HepG2 (cell line): ENCODE results near the gene DDRGK1. TPM values are rescaled to one million over a fixed set of nuclear protein-coding genes. Genes with fewer than 3 reads are reported as not detected.

Experiments
- ATAC-seq: fragments of 200-7000 bp; cut with Tn5 transposase; 3 replicates; pipeline ENCODE4 v1.9.1; 2020; ENCODE audit warnings: mild to moderate bottlenecking, moderate library complexity
- BruUV-seq: library from RNA; stranded (reverse); fragments of 400-500 nt; replicated peaks from 2 replicates; lab custom pipeline; 2021; lab: Mats Ljungman, UMichigan
- CTCF ChIA-PET: fragments of 300-600 bp; formaldehyde crosslinking; extraction: SDS; loops from one replicate; lab custom pipeline; 2021; ENCODE audit warnings: low total read pairs, inconsistent platforms, low intra/inter-chr PET ratio; lab: Yijun Ruan, JAX
- POLR2A ChIA-PET: fragments of 350-600 bp; sonication (Branson Sonifier 250); formaldehyde crosslinking; loops from one replicate; lab custom pipeline; 2020; ENCODE audit warnings: antibody characterized with exemption, inconsistent platforms; lab: Yijun Ruan, JAX
- DNase-seq: peaks from one replicate; pipeline ENCODE4 v3.0.0-alpha.2; 2015; ENCODE audit warnings: low spot score
- FAIRE-seq: peaks from 3 replicates; lab custom pipeline; 2011; peaks lifted over from hg19 to GRCh38; lab: Jason Lieb, UNC
- H2AFZ ChIP-seq: one replicate; pipeline ENCODE4 v1.6.1; 2011; ENCODE audit warnings: low read length, inconsistent platforms
- H3K27ac ChIP-seq: fragments of 300-600 bp; 3 replicates; pipeline ENCODE4 v1.8.0; 2011; ENCODE audit warnings: mixed run types, mild to moderate bottlenecking, mixed read lengths, low read length, inconsistent platforms; ENCODE audit not compliant: insufficient read depth; ENCODE audit errors: extremely low read length
- H3K27me3 ChIP-seq, 2 experiments: fragments of 200-600 bp in 1 of 2; 2 replicates in 1 of 2; 3 replicates in 1 of 2; pipeline versions ENCODE4 v1.6.0 to v1.8.0; 2011; ENCODE audit warnings: low read length in 2 of 2, mild to moderate bottlenecking in 2 of 2, moderate library complexity in 2 of 2, inconsistent platforms in 1 of 2; ENCODE audit not compliant: insufficient read depth in 2 of 2, control insufficient read depth in 1 of 2
- H3K36me3 ChIP-seq, 2 experiments: fragments of 200-600 bp in 1 of 2; replicated peaks in 1 of 2; 2 replicates in 1 of 2; 3 replicates in 1 of 2; pipeline versions ENCODE4 v1.5.1 to v1.8.0; 2011; ENCODE audit warnings: low read length in 2 of 2, inconsistent platforms in 1 of 2; ENCODE audit not compliant: insufficient read depth in 2 of 2, control insufficient read depth in 1 of 2
- H3K4me1 ChIP-seq: 2 replicates; pipeline ENCODE4 v1.5.1; 2012; ENCODE audit warnings: low read length, inconsistent platforms; ENCODE audit not compliant: insufficient read depth
- H3K4me2 ChIP-seq: 2 replicates; pipeline ENCODE4 v1.6.0; 2011; ENCODE audit warnings: low read depth, low read length, inconsistent platforms
- H3K4me3 ChIP-seq, 3 experiments: fragments of 200-600 bp in 1 of 3; sonication (generic), shearing (Covaris generic) in 1 of 3; replicated peaks in 1 of 3; 2 replicates each; pipeline ENCODE4 v1.5.1; 2011 to 2016; ENCODE audit warnings: low read length in 3 of 3, inconsistent platforms in 2 of 3, low read depth in 2 of 3, mild to moderate bottlenecking in 2 of 3, control low read depth in 1 of 3, mixed read lengths in 1 of 3; ENCODE audit not compliant: insufficient read depth in 1 of 3
- H3K79me2 ChIP-seq: one replicate; pipeline ENCODE4 v1.6.1; 2011; ENCODE audit warnings: low read length, inconsistent platforms; ENCODE audit not compliant: insufficient read depth
- H3K9ac ChIP-seq: 2 replicates; pipeline ENCODE4 v1.6.0; 2011; ENCODE audit warnings: mild to moderate bottlenecking, low read depth, low read length, inconsistent platforms; ENCODE audit not compliant: insufficient read depth
- H3K9me3 ChIP-seq: 2 replicates; pipeline ENCODE4 v1.5.1; 2012; ENCODE audit warnings: mild to moderate bottlenecking, low read length
- H4K20me1 ChIP-seq: 2 replicates; pipeline ENCODE4 v1.6.0; 2011; ENCODE audit warnings: inconsistent platforms, mild to moderate bottlenecking, low read length, moderate library complexity; ENCODE audit not compliant: insufficient read depth
- ARID2 ChIP-seq: sonication (generic); formaldehyde crosslinking; IDR thresholded peaks from 2 replicates; pipeline ENCODE4 v1.8.1; 2022; ENCODE audit warnings: mild to moderate bottlenecking, missing genetic modification reagents, borderline replicate concordance
- ATF7-NPFF ChIP-seq: sonication (generic); formaldehyde crosslinking; IDR thresholded peaks from 2 replicates; pipeline ENCODE4 v1.8.1; 2023; ENCODE audit warnings: mild to moderate bottlenecking, low read depth, missing genetic modification reagents, moderate library complexity
- CEBPG ChIP-seq: IDR thresholded peaks from 2 replicates; pipeline ENCODE4 v1.6.1; 2016
- DPF2 ChIP-seq: sonication (generic); formaldehyde crosslinking; IDR thresholded peaks from 2 replicates; pipeline ENCODE4 v1.4.0; 2020; ENCODE audit warnings: mild to moderate bottlenecking, low read depth, missing genetic modification reagents, borderline replicate concordance
- HIC2 ChIP-seq: sonication (generic); formaldehyde crosslinking; IDR thresholded peaks from 2 replicates; pipeline ENCODE4 v1.9.0; 2022; ENCODE audit warnings: low read depth, missing genetic modification reagents
- IRF2 ChIP-seq: IDR thresholded peaks from 2 replicates; pipeline ENCODE4 v1.6.1; 2018; ENCODE audit warnings: missing genetic modification reagents, missing compliant biosample characterization
- KMT2A ChIP-seq: sonication (generic); formaldehyde crosslinking; IDR thresholded peaks from 2 replicates; pipeline ENCODE4 v1.4.0; 2020; ENCODE audit warnings: missing genetic modification reagents
- POGZ ChIP-seq: sonication (generic); formaldehyde crosslinking; IDR thresholded peaks from 2 replicates; pipeline ENCODE4 v1.4.0; 2020; ENCODE audit warnings: mild to moderate bottlenecking, missing genetic modification reagents
- RXRA ChIP-seq: sonication (generic); formaldehyde crosslinking; IDR thresholded peaks from 2 replicates; pipeline ENCODE4 v1.5.1; 2020; ENCODE audit warnings: missing genetic modification reagents
- TEAD3 ChIP-seq: optimal IDR thresholded peaks from 2 replicates; pipeline ENCODE3; 2016; ENCODE audit warnings: borderline replicate concordance
- ZFX ChIP-seq: sonication (generic); formaldehyde crosslinking; IDR thresholded peaks from 2 replicates; pipeline ENCODE4 v1.4.0; 2020; ENCODE audit warnings: mild to moderate bottlenecking, low read depth, missing genetic modification reagents, moderate library complexity
- ZNF710 ChIP-seq: sonication (generic); formaldehyde crosslinking; IDR thresholded peaks from 2 replicates; pipeline ENCODE4 v1.5.0; 2020; ENCODE audit warnings: mild to moderate bottlenecking, missing genetic modification reagents, borderline replicate concordance
- ZNF720 ChIP-seq: sonication (generic); formaldehyde crosslinking; IDR thresholded peaks from 2 replicates; pipeline ENCODE4 v1.4.0; 2020; ENCODE audit warnings: missing genetic modification reagents
- ZNF770 ChIP-seq: sonication (generic); formaldehyde crosslinking; IDR thresholded peaks from 2 replicates; pipeline ENCODE4 v1.5.0; 2020; ENCODE audit warnings: mild to moderate bottlenecking, missing genetic modification reagents
- WGBS: methylation state at CpG from one replicate; pipeline ENCODE4 v1.1.6; 2017; ENCODE audit warnings: low lambda C conversion rate; 5-methylcytosine and 5-hydroxymethylcytosine counted together
- in situ Hi-C: cut with HindIII; loops from 2 replicates; pipeline ENCODE4 v1.10.0; 2017; ENCODE audit warnings: low pct_unique_long_range_greater_than_20kb; ENCODE audit not compliant: extremely low pct_ligation_motif_present
- intact Hi-C: fragments of 100-400 bp; cut with micrococcal nuclease; formaldehyde crosslinking; loops from one replicate; pipeline ENCODE4 v1.10.0; 2022; ENCODE audit not compliant: unreplicated experiment
- polyA plus RNA-seq, 8 experiments: library from polyadenylated mRNA; depleted of rRNA in 3 of 8; stranded (reverse) in 7 of 8; unstranded in 1 of 8; fragments of >200 nt; fragmentation: Illumina TruSeq in 4 of 8; extraction: Trizol in 4 of 8; gene quantifications; 2 replicates each; pipeline versions ENCODE4 v1.2.1 to v1.2.3, GENCODE V29; 2011 to 2016; ENCODE audit warnings: low read depth in 4 of 8, missing spikeins in 1 of 8, mixed read lengths in 1 of 8; ENCODE audit not compliant: insufficient read depth in 1 of 8
- total RNA-seq, 5 experiments: library from RNA; depleted of rRNA; stranded (reverse); fragments of >200 nt; fragmentation: Illumina TruSeq; extraction: Trizol; gene quantifications; 2 replicates each; pipeline ENCODE4 v1.2.3, GENCODE V29; 2016; ENCODE audit warnings: low read depth in 1 of 5

The DDRGK1 gene
- total and polyA plus RNA-seq, 2 of the 13 experiments (the other 11 are each of a cell fraction or from before 2014, with no cell fraction given): 96.7 to 149 TPM

GRCh38 chr20:3171391-3172125, 32.9 kb downstream of the DDRGK1 start:
- no peak overlapping the region for H2AFZ ChIP-seq
- BruUV-seq: no TSS peak
- no peaks in the 10 kb centered on the region; a peak in 1 of 5 replicates for H3K27me3 ChIP-seq
- H3K4me1 ChIP-seq: peaks cover 71% of the 10 kb centered on the region
- peak overlapping the region; percentile 30; the same call in 1 of the 2 replicates for H3K9ac ChIP-seq
- no peaks in the 10 kb centered on the region for H4K20me1 ChIP-seq
- CTCF ChIA-PET: no interaction called here
- FAIRE-seq: no peak
- no peaks in the 10 kb centered on the region for H3K9me3 ChIP-seq
- no peaks in the 10 kb centered on the region; a peak in 1 of 5 replicates for H3K36me3 ChIP-seq
- no peak for ATAC-seq
- H3K79me2 ChIP-seq: peaks cover 14% of the 10 kb centered on the region
- in situ Hi-C loops: no loop called here
- no peak overlapping the region for H3K27ac ChIP-seq
- POLR2A ChIA-PET: interaction anchor here (0.6 to 6.5 kb wide), 5 partner anchors 12 to 484 kb away, joined by 3 to 81 read pairs (median 3); partner anchors contain the start of genes FASTKD5 and UBOX5
- DNase-seq: no peak
- WGBS: 48% methylated on average over 14 of the region's 14 CpGs
- peak overlapping the region; percentile 79 for H3K4me2 ChIP-seq
- intact Hi-C loops: loop anchor here (1.0 to 5.0 kb wide), 2 partner anchors 10 to 119 kb away; no protein-coding TSS in a partner anchor
- H3K4me3 ChIP-seq: peak overlapping the region in 2 of 3 experiments; percentile 1 to 99; a peak in 2 of 6 replicates
- TF ChIP-seq ARID2 (CRISPR knock-in tag) (0 out of 2 replicates have a peak, but pooled peaks have one; percentile 46), RXRA (CRISPR knock-in tag) (peak; percentile 66), ZNF720 (CRISPR knock-in tag) (no peak), POGZ (CRISPR knock-in tag) (no peak), ZFX (CRISPR knock-in tag) (peak; percentile 9; the same call in 1 of the 2 replicates), IRF2 (CRISPR knock-in tag) (no peak), HIC2 (CRISPR knock-in tag) (peak; percentile 37; the same call in 1 of the 2 replicates), TEAD3 (CRISPR knock-in tag) (peak; percentile 57), DPF2 (CRISPR knock-in tag) (0 out of 2 replicates have a peak, but pooled peaks have one; percentile 5), ZNF770 (CRISPR knock-in tag) (peak; percentile 85), KMT2A (CRISPR knock-in tag) (peak; percentile 28; the same call in 1 of the 2 replicates), CEBPG (CRISPR knock-in tag) (peak; percentile 26; the same call in 1 of the 2 replicates), ATF7-NPFF (0 out of 2 replicates have a peak, but pooled peaks have one; percentile 36), ZNF710 (CRISPR knock-in tag) (peak; percentile 43; the same call in 1 of the 2 replicates)
